ENCODE measurements around the gene SOD1. TPM values are rescaled to one million over a fixed set of nuclear protein-coding genes. Genes with fewer than 3 reads are reported as not detected.

The SOD1 gene
- total and polyA plus RNA-seq, 2 of the 13 experiments (the other 11 are each of a cell fraction or from before 2014, with no cell fraction given): 317 to 537 TPM

GRCh38 chr21:31668651-31669491 is 9.4 kb downstream of the SOD1 start:
- Histone ChIP-seq H3K9me3 (ENCODE audit: low read length) (no peaks in the 10 kb centered on the region), H3K4me3 (replicated peaks in 1 of 3; ENCODE audit: insufficient read depth in 1 of 3, low read depth in 2 of 3, low read length in 3 of 3) (no peak overlapping the region), H3K36me3 (replicated peaks in 1 of 2; ENCODE audit: control insufficient read depth in 1 of 2, insufficient read depth in 2 of 2, low read length in 2 of 2) (peaks cover 10 to 48% of the 10 kb centered on the region in 2 experiments), H3K79me2 (ENCODE audit: insufficient read depth, low read length) (peaks cover 15% of the 10 kb centered on the region), H2AFZ (ENCODE audit: low read length) (no peak overlapping the region), H3K4me2 (ENCODE audit: low read depth, low read length) (no peak overlapping the region), H3K4me1 (ENCODE audit: insufficient read depth, low read length) (peaks cover 26% of the 10 kb centered on the region), H3K27me3 (ENCODE audit: control insufficient read depth in 1 of 2, insufficient read depth in 2 of 2, low read length in 2 of 2) (no peaks in the 10 kb centered on the region; a peak in 1 of 5 replicates), H4K20me1 (ENCODE audit: insufficient read depth, low read length) (peaks cover 7% of the 10 kb centered on the region), H3K27ac (ENCODE audit: extremely low read length, insufficient read depth, low read length) (no peak overlapping the region), H3K9ac (ENCODE audit: insufficient read depth, low read depth, low read length) (no peak overlapping the region)
- intact Hi-C loops (cut with micrococcal nuclease; ENCODE audit: unreplicated experiment): loop anchor here (5.0 to 10.0 kb wide), 2 partner anchors 46 to 63 kb away; partner anchors contain the start of gene SCAF4
- 98% methylated on average over 2 of the region's 2 CpGs for WGBS (ENCODE audit: low lambda C conversion rate)
- in situ Hi-C loops (cut with HindIII; ENCODE audit: extremely low pct_ligation_motif_present, low pct_unique_long_range_greater_than_20kb): no loop called here
- DNase-seq (ENCODE audit: low spot score) (no peak), ATAC-seq (no peak), FAIRE-seq (no peak)
- BruUV-seq (replicated peaks): no TSS peak
- POLR2A ChIA-PET: no interaction called here
- TF ChIP-seq POLR2G (IDR thresholded peaks at IDR 0.05; ENCODE audit: low read depth, low read length): peak; percentile 40; the same call in 1 of the 2 replicates
- TF ChIP-seq AGO2 (optimal IDR thresholded peaks at IDR 0.05; ENCODE audit: low read depth, low read length): peak; percentile 9
- TF ChIP-seq RBM22 (optimal IDR thresholded peaks at IDR 0.05; ENCODE audit: low read length): peak; percentile 79
- no peak for TF ChIP-seq RERE (CRISPR knock-in tag; IDR thresholded peaks at IDR 0.05; ENCODE audit: low read depth)
- TF ChIP-seq ZBTB33 (CRISPR knock-in tag; IDR thresholded peaks at IDR 0.05): no peak
- 0 out of 2 replicates have a peak, but pooled peaks have one; percentile 48 for TF ChIP-seq PAF1 (CRISPR knock-in tag; IDR thresholded peaks at IDR 0.05)
- TF ChIP-seq POLR2A (IDR thresholded peaks at IDR 0.05; ENCODE audit: insufficient read depth in 1 of 2, low read depth in 2 of 2, low read length in 2 of 2): peak in 1 of 2 experiments; percentile 29; a peak in 1 of 4 replicates
- TF ChIP-seq MXI1 (IDR thresholded peaks at IDR 0.05; ENCODE audit: borderline replicate concordance, low read depth, low read length): no peak
- TF ChIP-seq POLR2AphosphoS2 (IDR thresholded peaks at IDR 0.05; ENCODE audit: low read depth, low read length): 0 out of 2 replicates have a peak, but pooled peaks have one; percentile 68
- CTCF ChIA-PET (ENCODE audit: low intra/inter-chr PET ratio, low total read pairs): no interaction called here
